ENCODE measurements around the gene LIN7A.

- TF ChIP-seq, protein P1, sequence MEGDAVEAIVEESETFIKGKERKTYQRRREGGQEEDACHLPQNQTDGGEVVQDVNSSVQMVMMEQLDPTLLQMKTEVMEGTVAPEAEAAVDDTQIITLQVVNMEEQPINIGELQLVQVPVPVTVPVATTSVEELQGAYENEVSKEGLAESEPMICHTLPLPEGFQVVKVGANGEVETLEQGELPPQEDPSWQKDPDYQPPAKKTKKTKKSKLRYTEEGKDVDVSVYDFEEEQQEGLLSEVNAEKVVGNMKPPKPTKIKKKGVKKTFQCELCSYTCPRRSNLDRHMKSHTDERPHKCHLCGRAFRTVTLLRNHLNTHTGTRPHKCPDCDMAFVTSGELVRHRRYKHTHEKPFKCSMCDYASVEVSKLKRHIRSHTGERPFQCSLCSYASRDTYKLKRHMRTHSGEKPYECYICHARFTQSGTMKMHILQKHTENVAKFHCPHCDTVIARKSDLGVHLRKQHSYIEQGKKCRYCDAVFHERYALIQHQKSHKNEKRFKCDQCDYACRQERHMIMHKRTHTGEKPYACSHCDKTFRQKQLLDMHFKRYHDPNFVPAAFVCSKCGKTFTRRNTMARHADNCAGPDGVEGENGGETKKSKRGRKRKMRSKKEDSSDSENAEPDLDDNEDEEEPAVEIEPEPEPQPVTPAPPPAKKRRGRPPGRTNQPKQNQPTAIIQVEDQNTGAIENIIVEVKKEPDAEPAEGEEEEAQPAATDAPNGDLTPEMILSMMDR (IDR thresholded peaks at IDR 0.05; ENCODE audit: low read depth, low read length, poor library complexity, severe bottlenecking): no peak
- TF ChIP-seq EZH2phosphoT487 (IDR thresholded peaks at IDR 0.05; ENCODE audit: borderline replicate concordance, low read length): no peak
Measured at GRCh38 chr12:80838708-80839107, 99.0 kb downstream of the LIN7A start.

Data from DOHH2 (cell line).